GM18867 (cell line): Measurements from ENCODE around the gene MRFAP1.
"Not testable (repeated sequence)": the region's sequence is repeated elsewhere in the genome, so short reads cannot be mapped to it uniquely, and the experiment has no call there.

Experiments
- ATAC-seq: cut with Tn5 transposase; IDR thresholded peaks from one replicate; pipeline ENCODE4 v1.9.1; 2021; ENCODE audit warnings: mild to moderate bottlenecking, moderate library complexity; ENCODE audit not compliant: unreplicated experiment

The MRFAP1 gene

GRCh38 chr4:6609415-6610079, 30.9 kb upstream of the MRFAP1 start:
- ATAC-seq: no peak

GRCh38 chr4:6610856-6611430, 29.5 kb upstream of the MRFAP1 start:
- ATAC-seq: no peak

GRCh38 chr4:6612961-6613675, 27.4 kb upstream of the MRFAP1 start:
- ATAC-seq: no peak

- ATAC-seq: no peak
These were observed 26.5 kb upstream of the MRFAP1 start for GRCh38 chr4:6613676-6614651.

GRCh38 chr4:6614701-6615230, 25.7 kb upstream of the MRFAP1 start:
- no peak for ATAC-seq

GRCh38 chr4:6616087-6616995, 24.1 kb upstream of the MRFAP1 start:
- ATAC-seq: no peak

- no peak for ATAC-seq
These were observed 23.2 kb upstream of the MRFAP1 start for GRCh38 chr4:6617246-6617645.

- no peak for ATAC-seq
These were observed 21.9 kb upstream of the MRFAP1 start for GRCh38 chr4:6618386-6619115.

- ATAC-seq: no peak
These were observed 21.4 kb upstream of the MRFAP1 start for GRCh38 chr4:6619116-6619465.

- no peak for ATAC-seq
These were observed 20.8 kb upstream of the MRFAP1 start for GRCh38 chr4:6619466-6620255.

- no peak for ATAC-seq
These were observed 20.2 kb upstream of the MRFAP1 start for GRCh38 chr4:6620296-6620695.

- no peak for ATAC-seq
These were observed 19.5 kb upstream of the MRFAP1 start for GRCh38 chr4:6620891-6621555.

GRCh38 chr4:6621556-6621927, 18.9 kb upstream of the MRFAP1 start:
- ATAC-seq: no peak

GRCh38 chr4:6622744-6623143, 17.7 kb upstream of the MRFAP1 start:
- no peak for ATAC-seq

- ATAC-seq: no peak
These were observed 15.2 kb upstream of the MRFAP1 start for GRCh38 chr4:6625256-6625655.

- ATAC-seq: no peak
These were observed 14.4 kb upstream of the MRFAP1 start for GRCh38 chr4:6626066-6626465.

- ATAC-seq: no peak
These were observed 12.7 kb upstream of the MRFAP1 start for GRCh38 chr4:6627832-6628231.

GRCh38 chr4:6628484-6628883, 12.0 kb upstream of the MRFAP1 start:
- not testable (repeated sequence) for ATAC-seq
